Esophagus squamous epithelium (tissue), 5 donors: Measurements from ENCODE around the gene ACTL10. TPM values are rescaled to one million over a fixed set of nuclear protein-coding genes. Genes with fewer than 3 reads are reported as not detected.
"Not testable (repeated sequence)": the region's sequence is repeated elsewhere in the genome, so short reads cannot be mapped to it uniquely, and the experiment has no call there.

Experiments used
- DNase-seq: peaks from one replicate; lab custom pipeline; 2025; lab: John Stamatoyannopoulos, UW
- H3K27ac ChIP-seq, 4 donors: fragments of 200-600 bp; sonication (generic); one replicate each; pipeline ENCODE4 v1.5.1; 2016 to 2019; ENCODE audit warnings: mild to moderate bottlenecking in 1 of 4
- H3K27me3 ChIP-seq, 4 donors: fragments of 200-600 bp; sonication (generic); 1 replicate in 3 of 4; 2 replicates in 1 of 4; pipeline versions ENCODE4 v1.5.1 to v1.6.0; 2017 to 2021; ENCODE audit warnings: antibody characterized with exemption in 1 of 4
- H3K36me3 ChIP-seq, 3 donors: fragments of 200-600 bp; sonication (generic); one replicate each; pipeline ENCODE4 v1.5.1; 2016 to 2019
- H3K4me1 ChIP-seq, 3 donors: fragments of 200-600 bp; sonication (generic); one replicate each; pipeline ENCODE4 v1.5.1; 2017 to 2019
- H3K4me3 ChIP-seq, 4 donors: fragments of 200-600 bp; sonication (generic); 1 replicate in 3 of 4; 2 replicates in 1 of 4; pipeline ENCODE4 v1.5.1; 2016 to 2019; ENCODE audit warnings: mild to moderate bottlenecking in 2 of 4, moderate library complexity in 1 of 4
- H3K9me3 ChIP-seq, 3 donors: fragments of 200-600 bp; sonication (generic); one replicate each; pipeline ENCODE4 v1.5.1; 2016 to 2019
- POLR2A ChIP-seq, 4 donors: fragments of 450-650 bp; IDR thresholded peaks; one replicate each; pipeline ENCODE4 v1.6.1; 2017; ENCODE audit warnings: antibody characterized with exemption in 4 of 4, mild to moderate bottlenecking in 4 of 4, moderate library complexity in 3 of 4
- WGBS, 2 donors: methylation state at CpG; one replicate each; pipeline ENCODE4 v1.1.5; 2018; 5-methylcytosine and 5-hydroxymethylcytosine counted together
- intact Hi-C: fragments of 100-400 bp; cut with DNase I; formaldehyde crosslinking; loops from one replicate; pipeline ENCODE4 v1.15.0; 2022
- total RNA-seq, 4 donors: library from RNA; depleted of rRNA; stranded (reverse); fragments of >200 nt; gene quantifications; one replicate each; pipeline ENCODE4 v1.1.0, GENCODE V29; 2016
- TF ChIP-seq, protein P1 (sequence below), 6 experiments: fragments of 450-650 bp in 4 of 6; fragments of 200-600 bp in 2 of 6; sonication (generic) in 2 of 6; IDR thresholded peaks; one replicate each; pipeline ENCODE4 v1.5.1; 2016 to 2019; ENCODE audit warnings: antibody characterized with exemption in 6 of 6, mild to moderate bottlenecking in 4 of 6, moderate library complexity in 4 of 6
- donor health status: DM: yes; HTN: yes; CAD: no.

Gene ACTL10
- total RNA-seq, 4 donors from 2014 or later: 1.8 to 4.4 (median 3.5) TPM

DNA sequence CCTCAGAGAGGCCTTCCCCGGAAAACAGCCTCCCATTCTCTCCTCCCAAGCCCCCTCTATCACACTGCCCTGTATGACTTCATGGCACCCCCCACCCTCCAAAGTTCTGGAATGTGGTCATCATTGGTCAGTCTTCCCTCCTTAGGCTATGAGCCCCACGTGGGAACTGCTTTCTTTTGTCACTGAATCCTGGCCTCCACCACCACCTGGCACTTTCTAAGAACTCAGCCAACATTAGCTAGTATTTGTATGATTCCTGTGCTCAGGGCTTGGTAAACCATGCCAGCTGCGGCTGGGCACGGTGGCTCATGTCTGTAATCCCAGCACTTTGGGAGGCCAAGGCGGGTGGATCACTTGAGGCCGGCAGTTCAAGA, 27.9 kb downstream of the ACTL10 start:
- Histone ChIP-seq H3K4me3 (no peak overlapping the region), H3K27ac (peak overlapping the region in 3 of 4 donors; percentile 23 to 68 (median 68)), H3K4me1 (peaks cover 0 to 33% (median 0%) of the 10 kb centered on the region in 3 donors), H3K27me3 (no peaks in the 10 kb centered on the region), H3K36me3 (no peaks in the 10 kb centered on the region), H3K9me3 (no peaks in the 10 kb centered on the region)
- 36 to 48% methylated on average over 2 of the region's 6 CpGs for WGBS, 2 donors
- intact Hi-C loops: no loop called here
- TF ChIP-seq, protein P1, sequence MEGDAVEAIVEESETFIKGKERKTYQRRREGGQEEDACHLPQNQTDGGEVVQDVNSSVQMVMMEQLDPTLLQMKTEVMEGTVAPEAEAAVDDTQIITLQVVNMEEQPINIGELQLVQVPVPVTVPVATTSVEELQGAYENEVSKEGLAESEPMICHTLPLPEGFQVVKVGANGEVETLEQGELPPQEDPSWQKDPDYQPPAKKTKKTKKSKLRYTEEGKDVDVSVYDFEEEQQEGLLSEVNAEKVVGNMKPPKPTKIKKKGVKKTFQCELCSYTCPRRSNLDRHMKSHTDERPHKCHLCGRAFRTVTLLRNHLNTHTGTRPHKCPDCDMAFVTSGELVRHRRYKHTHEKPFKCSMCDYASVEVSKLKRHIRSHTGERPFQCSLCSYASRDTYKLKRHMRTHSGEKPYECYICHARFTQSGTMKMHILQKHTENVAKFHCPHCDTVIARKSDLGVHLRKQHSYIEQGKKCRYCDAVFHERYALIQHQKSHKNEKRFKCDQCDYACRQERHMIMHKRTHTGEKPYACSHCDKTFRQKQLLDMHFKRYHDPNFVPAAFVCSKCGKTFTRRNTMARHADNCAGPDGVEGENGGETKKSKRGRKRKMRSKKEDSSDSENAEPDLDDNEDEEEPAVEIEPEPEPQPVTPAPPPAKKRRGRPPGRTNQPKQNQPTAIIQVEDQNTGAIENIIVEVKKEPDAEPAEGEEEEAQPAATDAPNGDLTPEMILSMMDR (IDR thresholded peaks at IDR 0.05): no peak
- no peak for TF ChIP-seq POLR2A (IDR thresholded peaks at IDR 0.05)
- DNase-seq: no peak

DNA sequence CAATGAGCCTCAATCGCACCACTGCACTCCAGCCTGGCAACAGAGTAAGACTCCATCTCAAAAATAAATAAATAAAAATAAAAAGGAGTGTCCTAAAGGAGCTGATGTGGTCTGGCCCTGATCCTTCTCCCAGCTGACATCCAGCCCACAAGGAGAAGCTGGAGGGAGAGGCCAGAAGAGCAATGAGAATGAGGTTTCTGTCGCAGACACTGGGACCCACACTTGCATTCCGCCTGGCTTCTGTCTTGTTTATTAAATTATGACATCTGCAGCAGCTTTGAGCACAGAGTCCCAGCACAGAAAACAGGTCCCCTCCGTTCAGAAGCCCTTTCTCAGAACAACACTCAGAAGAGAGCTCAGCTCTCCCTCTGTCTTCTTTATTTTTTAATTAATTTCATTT, 29.7 kb downstream of the ACTL10 start:
- no peaks in the 10 kb centered on the region for H3K36me3 ChIP-seq
- no peak for TF ChIP-seq POLR2A (IDR thresholded peaks at IDR 0.05)
- TF ChIP-seq, protein P1 (IDR thresholded peaks at IDR 0.05): no peak
- peak overlapping the region in 2 of 4 donors; percentile 23 for H3K27ac ChIP-seq
- 69 to 78% methylated on average over 4 of the region's 4 CpGs for WGBS, 2 donors
- H3K4me1 ChIP-seq: peaks cover 0 to 33% (median 0%) of the 10 kb centered on the region in 3 donors
- intact Hi-C loops: no loop called here
- DNase-seq: no peak
- no peaks in the 10 kb centered on the region for H3K27me3 ChIP-seq
- no peaks in the 10 kb centered on the region for H3K9me3 ChIP-seq
- no peak overlapping the region for H3K4me3 ChIP-seq

DNA sequence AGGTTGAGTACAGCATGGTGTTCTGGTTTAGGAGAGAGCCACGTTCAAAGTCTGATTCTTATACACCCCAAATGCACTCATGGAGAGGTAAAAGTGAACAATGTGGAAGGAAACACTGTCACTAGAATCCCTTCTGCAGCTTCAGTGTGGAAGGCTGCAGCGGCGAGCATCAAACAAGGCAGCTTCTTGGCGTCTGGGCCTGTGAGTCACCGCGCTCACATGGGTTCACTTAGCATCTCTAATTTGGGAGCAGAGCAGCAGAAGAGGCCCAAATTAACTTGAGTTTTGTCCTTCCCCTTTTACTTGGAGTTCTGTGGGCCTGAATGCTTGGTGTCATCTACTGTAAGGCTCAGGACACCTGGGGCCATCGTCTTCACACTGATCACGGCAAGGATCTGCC, 30.4 kb downstream of the ACTL10 start:
- peak overlapping the region in 3 of 4 donors; percentile 23 to 70 (median 27) for H3K27ac ChIP-seq
- H3K9me3 ChIP-seq: no peaks in the 10 kb centered on the region
- no peak overlapping the region for H3K4me3 ChIP-seq
- no peak for DNase-seq
- TF ChIP-seq POLR2A (IDR thresholded peaks at IDR 0.05): no peak
- TF ChIP-seq, protein P1 (IDR thresholded peaks at IDR 0.05): no peak
- H3K4me1 ChIP-seq: peaks cover 0 to 33% (median 0%) of the 10 kb centered on the region in 3 donors
- 41 to 63% methylated on average over 7 to 8 of the region's 8 CpGs for WGBS, 2 donors
- intact Hi-C loops: no loop called here
- no peaks in the 10 kb centered on the region for H3K27me3 ChIP-seq
- no peaks in the 10 kb centered on the region for H3K36me3 ChIP-seq

DNA sequence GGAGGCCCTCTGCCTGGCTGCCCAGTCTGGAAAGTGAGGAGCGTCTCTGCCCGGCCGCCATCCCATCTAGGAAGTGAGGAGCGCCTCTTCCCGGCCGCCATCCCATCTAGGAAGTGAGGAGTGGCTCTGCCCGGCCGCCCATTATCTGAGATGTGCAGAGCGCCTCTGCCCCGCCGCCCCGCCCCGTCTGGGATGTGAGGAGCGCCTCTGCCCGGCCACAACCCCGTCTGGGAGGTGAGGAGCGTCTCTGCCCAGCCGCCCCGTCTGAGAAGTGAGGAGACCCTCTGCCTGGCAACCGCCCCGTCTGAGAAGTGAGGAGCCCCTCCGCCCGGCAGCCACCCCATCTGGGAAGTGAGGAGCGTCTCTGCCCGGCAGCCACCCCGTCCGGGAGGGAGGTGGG, 32.2 kb downstream of the ACTL10 start:
- DNase-seq, H3K27me3 ChIP-seq, H3K4me3 ChIP-seq, H3K9me3 ChIP-seq, intact Hi-C loops, H3K27ac ChIP-seq, H3K36me3 ChIP-seq: not testable (repeated sequence)
- WGBS, 2 donors: no CpG with 5 or more reads among the region's 27 CpGs
- peaks cover 0 to 34% (median 0%) of the 10 kb centered on the region in 3 donors for H3K4me1 ChIP-seq

DNA sequence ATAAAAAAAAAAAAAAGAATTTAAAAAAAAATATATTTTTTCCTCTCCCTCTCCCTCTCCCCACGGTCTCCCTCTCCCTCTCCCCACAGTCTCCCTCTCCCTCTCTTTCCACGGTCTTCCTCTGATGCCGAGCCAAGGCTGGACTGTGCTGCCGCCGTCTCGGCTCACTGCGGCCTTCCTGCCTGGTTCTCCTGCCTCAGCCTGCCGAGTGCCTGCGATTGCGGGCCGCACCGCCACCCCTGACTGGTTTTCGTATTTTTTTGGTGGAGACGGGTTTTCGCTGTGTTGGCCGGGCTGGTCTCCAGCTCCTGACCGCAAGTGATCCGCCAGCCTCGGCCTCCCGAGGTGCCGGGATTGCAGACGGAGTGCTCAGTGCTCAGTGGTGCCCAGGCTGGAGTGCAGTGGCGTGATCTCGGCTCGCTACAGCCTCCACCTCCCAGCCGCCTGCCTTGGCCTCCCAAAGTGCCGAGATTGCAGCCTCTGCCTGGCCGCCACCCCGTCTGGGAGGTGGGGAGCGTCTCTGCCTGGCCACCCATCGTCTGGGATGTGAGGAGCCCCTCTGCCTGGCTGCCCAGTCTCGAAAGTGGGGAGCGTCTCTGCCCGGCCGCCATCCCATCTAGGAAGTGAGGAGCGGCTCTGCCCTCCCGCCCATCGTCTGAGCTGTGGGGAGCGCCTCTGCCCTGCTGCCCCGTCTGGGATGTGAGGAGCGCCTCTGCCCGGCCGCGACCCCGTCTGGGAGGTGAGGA, 34.1 kb downstream of the ACTL10 start:
- intact Hi-C loops, DNase-seq, H3K4me3 ChIP-seq, H3K36me3 ChIP-seq, H3K27ac ChIP-seq, H3K9me3 ChIP-seq, H3K27me3 ChIP-seq: not testable (repeated sequence)
- WGBS, 2 donors: 95 to 96% methylated on average over 7 to 20 of the region's 45 CpGs
- peaks cover 0 to 24% (median 0%) of the 10 kb centered on the region in 3 donors for H3K4me1 ChIP-seq

DNA sequence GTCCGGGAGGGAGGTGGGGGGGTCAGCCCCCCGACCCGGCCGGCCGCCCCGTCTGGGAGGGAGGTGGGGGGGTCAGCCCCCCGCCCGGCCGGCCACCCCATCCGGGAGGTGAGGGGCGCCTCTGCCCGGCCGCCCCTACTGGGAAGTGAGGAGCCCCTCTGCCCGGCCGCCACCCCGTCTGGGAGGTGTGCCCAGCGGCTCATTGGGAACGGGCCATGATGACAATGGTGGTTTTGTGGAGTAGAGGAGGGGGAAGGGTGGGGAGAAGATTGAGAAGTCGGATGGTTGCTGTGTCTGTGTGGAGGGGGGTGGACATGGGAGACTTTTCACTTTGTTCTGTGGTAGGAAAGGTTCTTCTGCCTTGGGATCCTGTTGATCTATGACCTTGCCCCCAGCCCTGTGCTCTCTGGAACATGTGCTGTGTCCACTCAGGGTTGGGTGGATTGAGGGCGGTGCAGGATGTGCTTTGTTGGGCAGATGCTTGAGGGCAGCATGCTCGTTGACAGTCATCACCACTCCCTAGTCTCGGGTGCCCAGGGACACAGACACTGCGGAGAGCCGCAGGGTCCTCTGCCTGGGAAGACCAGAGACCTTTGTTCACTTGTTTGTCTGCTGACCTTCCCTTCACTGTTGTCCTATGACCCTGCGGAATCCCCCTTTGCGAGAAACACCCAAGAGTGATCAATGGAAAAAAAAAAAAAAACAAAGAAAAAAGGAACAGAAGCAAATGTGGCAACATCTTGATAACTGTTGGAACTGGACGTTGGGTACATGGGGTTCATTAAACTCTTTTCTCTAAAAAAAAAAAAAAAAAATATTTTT, 35.1 kb downstream of the ACTL10 start:
- no peak for DNase-seq
- H3K36me3 ChIP-seq: peaks cover 0 to 12% (median 0%) of the 10 kb centered on the region in 3 donors
- no peak for TF ChIP-seq POLR2A (IDR thresholded peaks at IDR 0.05)
- TF ChIP-seq, protein P1 (IDR thresholded peaks at IDR 0.05): no peak
- intact Hi-C loops: no loop called here
- H3K27ac ChIP-seq: no peak overlapping the region
- no peaks in the 10 kb centered on the region for H3K27me3 ChIP-seq
- no peaks in the 10 kb centered on the region for H3K9me3 ChIP-seq
- WGBS, 2 donors: 59 to 90% methylated on average over 3 to 5 of the region's 27 CpGs
- peaks cover 0 to 15% (median 0%) of the 10 kb centered on the region in 3 donors for H3K4me1 ChIP-seq
- H3K4me3 ChIP-seq: no peak overlapping the region
